ENCODE results near the gene ARHGEF12.
A peak's percentile ranks its signal among the peaks of the same experiment; 100 is the strongest.

ARHGEF12 gene

GRCh38 chr11:120389693-120390584 is 53.7 kb downstream of the ARHGEF12 start:
- DNase-seq (ENCODE audit: low spot score) = no peak

DNA sequence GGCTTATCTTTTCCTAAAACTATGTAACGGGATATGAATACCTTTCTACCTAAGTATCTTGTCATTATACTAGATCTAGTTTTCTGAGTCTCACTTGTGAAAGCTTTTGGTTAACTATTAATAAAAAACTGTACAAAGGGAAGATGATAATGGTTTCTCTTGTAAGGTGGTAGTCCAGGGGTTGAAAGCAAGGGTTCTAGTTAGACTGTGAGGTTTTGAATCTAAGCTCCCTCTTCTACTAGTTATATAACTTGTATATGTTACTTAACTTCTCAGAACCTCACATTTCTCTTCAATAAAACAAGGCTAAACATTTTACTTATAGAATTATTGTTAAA is 54.3 kb downstream of the ARHGEF12 start:
- no peak for DNase-seq (ENCODE audit: low spot score)

GRCh38 chr11:120391292-120391691 is 55.1 kb downstream of the ARHGEF12 start:
- peak; percentile 82 for DNase-seq (ENCODE audit: low spot score)

- no peak for DNase-seq (ENCODE audit: low spot score)
Observed at GRCh38 chr11:120391854-120392253, 55.6 kb downstream of the ARHGEF12 start.

DNA sequence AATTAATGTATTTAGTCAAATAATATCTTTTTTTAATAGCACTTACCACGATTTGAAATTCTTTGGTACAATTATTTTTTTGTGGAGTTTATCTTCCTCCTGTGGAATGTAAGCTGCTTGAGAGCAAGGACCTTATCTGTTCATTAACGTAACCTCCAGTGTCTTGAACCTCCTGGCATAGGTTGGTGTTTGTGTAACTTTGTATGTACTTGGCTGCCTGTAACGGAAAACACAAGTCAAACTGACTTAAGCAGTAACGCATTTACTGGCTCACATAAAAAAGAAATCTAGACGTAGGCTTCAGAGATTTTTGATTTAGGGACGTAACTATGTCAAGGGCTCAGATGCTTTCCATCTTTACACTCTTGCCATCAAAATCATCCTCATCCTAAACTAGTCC is 56.1 kb downstream of the ARHGEF12 start:
- DNase-seq (ENCODE audit: low spot score) = no peak

- DNase-seq (ENCODE audit: low spot score) = no peak
Observed at GRCh38 chr11:120392793-120393192, 56.6 kb downstream of the ARHGEF12 start.

DNA sequence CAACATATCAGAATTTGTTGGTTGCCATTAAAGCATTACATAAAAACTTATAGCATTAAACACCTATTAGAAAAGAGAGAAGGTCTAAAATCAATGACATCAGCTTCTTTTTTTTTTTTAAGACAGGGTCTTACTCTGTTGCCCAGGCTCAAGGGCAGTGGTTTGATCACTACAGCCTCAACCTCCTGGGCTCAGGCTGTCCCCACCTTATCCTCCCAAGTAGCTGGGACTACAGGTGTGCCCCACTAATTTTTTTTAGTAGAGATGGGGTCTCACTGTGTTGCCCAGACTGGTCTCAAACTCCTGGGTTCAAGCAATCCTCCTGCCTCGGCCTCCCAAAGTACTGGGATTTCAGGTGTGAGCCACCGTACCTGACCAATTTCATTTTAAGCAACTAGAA is 57.9 kb downstream of the ARHGEF12 start:
- DNase-seq (ENCODE audit: low spot score) = no peak

GRCh38 chr11:120395778-120396177 is 59.6 kb downstream of the ARHGEF12 start:
- DNase-seq (ENCODE audit: low spot score) = no peak

GRCh38 chr11:120398132-120398531 is 61.9 kb downstream of the ARHGEF12 start:
- no peak for DNase-seq (ENCODE audit: low spot score)

GRCh38 chr11:120399307-120399706 is 63.1 kb downstream of the ARHGEF12 start:
- DNase-seq (ENCODE audit: low spot score) = no peak

DNA sequence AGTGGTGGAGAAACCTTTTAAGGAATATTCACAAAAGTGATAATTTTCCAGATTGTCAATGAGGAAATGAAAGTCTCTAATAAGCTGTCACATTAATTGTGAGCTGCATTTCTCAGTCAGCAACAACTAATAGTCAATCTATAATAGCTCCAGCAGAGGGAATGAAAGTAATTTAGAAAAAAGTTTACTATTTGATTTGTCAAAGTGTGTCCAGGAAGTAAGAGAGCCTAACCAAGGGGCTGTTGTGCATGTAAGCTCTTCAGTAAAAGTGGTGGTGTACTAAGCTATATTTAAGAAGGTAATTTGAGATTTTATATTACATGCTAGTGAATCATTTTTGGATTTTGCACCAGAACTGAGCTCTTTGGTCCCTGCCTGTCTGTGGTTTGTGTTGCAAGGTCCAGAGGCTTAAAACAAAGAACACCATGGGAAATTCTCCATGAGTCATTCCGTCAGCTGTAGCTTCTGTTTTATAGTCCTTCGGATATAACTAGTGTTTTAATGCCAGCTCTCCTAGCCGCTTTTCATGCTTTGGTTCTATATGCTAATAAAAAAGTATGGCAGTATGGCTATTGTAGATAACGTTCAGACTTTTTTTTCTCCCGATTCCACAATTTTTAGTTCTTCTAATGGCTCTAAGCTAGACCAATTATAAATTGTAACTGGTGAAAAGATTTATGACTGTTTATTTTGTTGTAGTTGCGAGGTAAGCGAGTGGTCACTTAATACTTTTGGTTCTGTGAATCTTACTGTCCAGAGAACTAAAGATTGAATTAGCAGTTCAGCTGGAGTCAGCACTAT is 64.6 kb downstream of the ARHGEF12 start:
- peak; percentile 17 for DNase-seq (ENCODE audit: low spot score)

DNA sequence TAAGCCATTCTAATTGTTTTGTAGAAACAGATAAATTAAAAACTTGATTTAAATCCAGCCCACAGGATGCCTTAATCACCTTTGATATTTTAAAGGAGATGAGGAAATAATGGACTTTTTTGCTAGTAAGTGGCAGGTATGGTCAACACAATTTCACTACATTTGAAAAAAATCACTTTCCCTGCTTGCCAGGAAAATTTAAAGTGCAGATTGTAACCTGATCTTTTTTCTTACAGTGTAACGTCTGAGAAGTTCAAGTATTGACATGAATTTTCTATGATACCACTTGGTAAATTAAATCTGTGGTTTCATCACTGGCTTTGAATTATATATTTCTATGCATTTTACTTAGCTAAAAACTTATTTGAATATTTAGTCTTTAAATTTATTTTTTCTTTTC is 65.3 kb downstream of the ARHGEF12 start:
- DNase-seq (ENCODE audit: low spot score) = no peak

DNA sequence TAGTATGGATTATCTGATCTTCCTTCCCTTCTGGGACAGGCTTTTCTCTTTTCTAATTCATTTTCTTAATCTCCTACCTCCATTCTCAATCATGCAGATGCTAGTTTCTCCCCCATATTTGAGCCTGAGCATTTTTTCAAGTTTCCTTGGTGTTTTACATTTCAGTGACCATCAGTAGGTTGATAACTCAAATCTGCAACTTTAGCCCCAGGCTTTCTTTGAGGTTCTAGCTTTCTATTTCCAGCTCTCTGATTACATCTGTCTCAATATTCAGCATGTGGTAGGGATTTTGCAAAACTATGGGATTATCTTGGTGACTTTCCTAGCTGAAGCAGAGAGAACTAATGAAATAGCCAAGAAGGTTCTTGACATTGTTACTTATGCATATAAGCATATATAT is 67.8 kb downstream of the ARHGEF12 start:
- DNase-seq (ENCODE audit: low spot score) = no peak

DNA sequence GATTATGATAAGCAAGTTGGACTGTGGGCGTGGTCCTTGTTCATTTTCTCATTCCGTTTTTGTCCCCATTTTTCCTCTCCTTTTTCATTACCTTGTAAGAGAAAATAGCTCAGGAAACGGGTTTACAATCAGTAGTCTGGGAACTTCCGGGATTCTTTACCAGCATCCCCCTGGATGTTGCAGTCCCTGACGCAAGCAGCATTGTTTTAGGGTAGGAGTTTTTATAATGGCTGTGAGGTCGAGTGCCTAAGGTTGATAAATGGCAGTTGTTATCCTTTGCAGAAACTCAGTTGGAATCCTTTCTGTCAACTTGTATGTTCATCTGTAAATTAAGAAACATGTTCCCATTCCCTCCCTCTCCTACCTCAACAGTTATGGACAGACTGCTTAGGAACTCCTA is 68.3 kb downstream of the ARHGEF12 start:
- no peak for DNase-seq (ENCODE audit: low spot score)

DNA sequence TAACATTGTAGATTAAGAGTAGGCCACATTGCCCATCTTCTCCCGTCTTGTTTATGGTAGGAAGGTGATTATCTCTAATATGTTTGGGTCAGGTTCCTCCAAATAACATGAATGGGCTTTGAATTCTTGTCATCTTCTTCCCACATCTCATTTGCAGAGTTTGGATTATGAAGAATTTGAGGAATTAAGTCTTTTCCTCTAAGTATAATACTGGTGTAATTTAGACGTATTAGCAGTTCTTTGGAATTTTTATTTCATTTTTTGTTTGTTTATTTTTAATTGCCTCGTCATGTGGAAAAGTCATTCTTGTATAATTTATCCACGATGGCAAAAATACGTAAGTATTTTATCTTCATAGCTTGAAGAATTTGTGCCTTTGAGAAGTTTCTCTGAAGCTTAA is 73.4 kb downstream of the ARHGEF12 start:
- no peak for DNase-seq (ENCODE audit: low spot score)

DNA sequence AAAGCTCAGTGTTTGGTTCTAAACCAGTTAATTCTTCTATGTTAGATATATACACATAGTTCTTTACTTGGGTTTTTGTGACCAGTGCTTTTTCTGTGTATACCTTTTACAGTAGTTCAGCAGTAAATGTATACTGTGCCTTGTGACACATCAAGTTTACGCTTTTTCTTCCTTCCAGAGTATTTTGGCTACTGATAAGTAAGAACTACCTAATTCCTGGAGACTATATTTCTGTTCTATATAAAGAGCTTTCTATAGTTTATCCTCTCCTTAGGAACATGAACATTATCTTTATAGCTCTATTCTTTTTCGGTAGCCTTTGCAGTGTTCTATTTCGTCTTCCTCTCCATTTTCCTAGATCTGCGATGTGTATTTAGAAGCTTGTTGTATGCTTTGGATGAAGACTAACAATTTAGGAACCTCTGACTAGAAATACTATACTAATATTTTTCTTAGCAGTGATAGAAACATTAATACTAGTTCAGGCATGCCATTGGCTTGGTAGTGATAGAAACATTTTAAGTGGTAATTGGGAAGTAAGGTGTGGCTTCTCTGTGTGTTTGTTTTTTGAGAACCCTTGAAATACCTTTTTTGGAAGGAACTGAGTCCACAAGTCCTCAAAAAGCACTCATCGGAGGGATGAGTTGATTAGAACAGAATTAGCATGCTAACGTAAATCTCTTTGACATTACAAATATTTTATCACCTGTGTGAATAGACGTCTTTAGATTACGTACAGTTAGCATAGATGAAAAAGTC is 74.6 kb downstream of the ARHGEF12 start:
- no peak for DNase-seq (ENCODE audit: low spot score)

DNA sequence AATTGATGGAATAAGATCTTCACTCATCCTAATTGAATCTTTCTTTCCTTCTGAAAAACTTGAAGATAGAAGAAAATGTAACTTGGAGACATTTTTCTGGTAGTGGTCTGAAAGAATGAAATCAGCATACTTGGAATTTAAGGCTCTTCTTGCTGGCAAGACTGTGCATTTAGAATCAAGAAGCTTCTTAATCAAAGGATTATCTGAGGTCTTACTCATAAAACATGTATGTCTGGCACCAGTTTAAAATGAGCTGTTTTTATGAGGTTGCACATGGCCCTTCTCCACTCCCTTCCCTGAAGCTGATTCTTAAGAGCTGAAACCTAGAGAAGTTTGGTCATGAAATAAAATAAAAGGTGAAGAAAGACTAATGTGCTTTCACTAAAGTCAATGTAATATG is 77.3 kb downstream of the ARHGEF12 start:
- no peak for DNase-seq (ENCODE audit: low spot score)

DNA sequence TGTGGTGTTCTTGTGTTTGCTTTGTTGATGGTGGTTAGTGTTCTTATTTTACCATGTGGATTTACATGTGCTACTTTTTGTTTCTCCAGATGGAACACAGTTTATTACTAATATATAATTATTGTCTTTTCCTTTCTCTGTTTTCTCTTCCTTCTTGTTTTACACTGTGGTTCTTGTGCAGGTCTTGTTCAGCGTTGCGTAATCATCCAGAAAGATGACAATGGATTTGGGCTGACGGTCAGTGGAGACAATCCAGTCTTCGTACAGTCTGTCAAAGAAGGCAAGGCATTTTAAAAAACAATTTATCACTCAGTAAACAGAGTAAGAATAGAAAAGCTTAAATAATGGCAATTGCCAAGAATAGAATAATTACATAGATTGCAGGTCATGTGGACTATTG is 84.4 kb downstream of the ARHGEF12 start:
- no peak for DNase-seq (ENCODE audit: low spot score)

GRCh38 chr11:120424185-120424969 is 88.2 kb downstream of the ARHGEF12 start:
- DNase-seq (ENCODE audit: low spot score) = no peak

- DNase-seq (ENCODE audit: low spot score) = no peak
Observed at GRCh38 chr11:120424970-120425332, 88.7 kb downstream of the ARHGEF12 start.

DNA sequence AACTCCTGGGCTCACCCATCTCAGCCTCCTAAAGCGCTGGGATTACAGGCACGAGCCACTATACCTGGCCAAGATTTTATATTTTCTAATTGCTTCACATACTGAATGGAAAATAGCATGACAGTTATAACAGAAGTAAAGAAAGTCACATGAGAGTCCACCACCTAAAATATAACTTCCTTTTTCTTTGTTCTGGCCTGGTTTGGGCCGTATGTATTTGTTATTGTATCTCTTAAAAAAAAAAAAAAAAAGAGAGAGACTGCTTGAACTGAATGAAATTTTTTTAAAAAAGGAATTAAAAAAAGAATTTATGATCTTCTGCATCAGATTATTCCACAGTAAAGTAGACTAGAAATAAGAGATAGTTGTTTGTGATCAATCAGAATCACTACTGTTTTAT is 89.3 kb downstream of the ARHGEF12 start:
- no peak for DNase-seq (ENCODE audit: low spot score)

DNA sequence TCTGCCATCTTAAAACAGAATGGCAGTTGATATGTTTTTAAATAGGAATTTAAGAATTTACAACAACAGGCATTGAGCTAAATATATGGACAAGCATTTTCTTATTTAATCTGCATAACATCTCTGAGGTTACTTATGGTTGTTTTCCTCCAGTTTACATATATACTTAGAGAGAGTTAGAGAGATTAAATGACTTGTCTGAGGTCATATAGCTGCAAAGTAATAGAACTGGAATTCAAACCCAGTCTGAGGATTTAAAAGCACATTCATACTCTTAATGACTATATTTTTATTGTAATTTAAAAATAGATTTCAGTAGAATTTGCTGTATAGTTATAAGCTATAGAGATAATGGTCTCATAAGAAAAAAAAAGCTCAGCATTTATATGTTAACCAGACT is 93.9 kb downstream of the ARHGEF12 start:
- DNase-seq (ENCODE audit: low spot score) = no peak
